Left hindlimb (tissue), 1 donor: ENCODE data around the gene PRR23E.

Source experiments
- DNase-seq: peaks from one replicate; pipeline ENCODE4 v3.0.0-alpha.2; 2018

Gene PRR23E

GRCh38 chr3:127185962-127186674 is 6.8 kb upstream of the PRR23E start:
- DNase-seq = no peak

GRCh38 chr3:127187316-127187715 is 5.6 kb upstream of the PRR23E start:
- no peak for DNase-seq

- no peak for DNase-seq
These were observed 410 bp downstream of the PRR23E start for GRCh38 chr3:127193341-127193740.

- no peak for DNase-seq
These were observed 844 bp downstream of the PRR23E start for GRCh38 chr3:127193775-127194174.

- no peak for DNase-seq
These were observed 1.8 kb downstream of the PRR23E start for GRCh38 chr3:127194601-127195187.

GRCh38 chr3:127195417-127195816 is 2.5 kb downstream of the PRR23E start:
- no peak for DNase-seq

GRCh38 chr3:127196002-127196401 is 3.1 kb downstream of the PRR23E start:
- no peak for DNase-seq

GRCh38 chr3:127196466-127197299 is 3.8 kb downstream of the PRR23E start:
- no peak for DNase-seq

- no peak for DNase-seq
These were observed 4.6 kb downstream of the PRR23E start for GRCh38 chr3:127197300-127198189.

GRCh38 chr3:127200086-127200691 is 7.3 kb downstream of the PRR23E start:
- DNase-seq = no peak

GRCh38 chr3:127203024-127203423 is 10.1 kb downstream of the PRR23E start:
- no peak for DNase-seq

- DNase-seq = no peak
These were observed 12.1 kb downstream of the PRR23E start for GRCh38 chr3:127204841-127205582.

- DNase-seq = no peak
These were observed 13.2 kb downstream of the PRR23E start for GRCh38 chr3:127206154-127206553.

GRCh38 chr3:127206611-127207516 is 13.9 kb downstream of the PRR23E start:
- no peak for DNase-seq

- no peak for DNase-seq
These were observed 15.0 kb downstream of the PRR23E start for GRCh38 chr3:127207727-127208482.

- no peak for DNase-seq
These were observed 15.7 kb downstream of the PRR23E start for GRCh38 chr3:127208483-127209100.

- DNase-seq = no peak
These were observed 16.4 kb downstream of the PRR23E start for GRCh38 chr3:127209155-127209839.

- no peak for DNase-seq
These were observed 17.1 kb downstream of the PRR23E start for GRCh38 chr3:127209840-127210653.
